Endometrium (tissue), 2 donors: ENCODE measurements around the gene SNCAIP.

Experiments used
- FAIRE-seq: peaks from 2 replicates; lab custom pipeline; 2012; peaks lifted over from hg19 to GRCh38; lab: Jason Lieb, UNC
- donor health status: control.
- donor health status: control.

SNCAIP gene

GRCh38 chr5:122507045-122507444, 195.0 kb downstream of the SNCAIP start:
- no peak for FAIRE-seq

- FAIRE-seq: no peak
Measured at GRCh38 chr5:122507581-122507980, 195.5 kb downstream of the SNCAIP start.

- FAIRE-seq: no peak
Measured at GRCh38 chr5:122508623-122509022, 196.6 kb downstream of the SNCAIP start.
